HL-60/S4 treated with phorbol 12-myristate 13-acetate at 8.2 ng/mL for 4 days and 3 days (cell line): ENCODE data around the gene PKP3.
"Not testable (repeated sequence)": the region's sequence is repeated elsewhere in the genome, so short reads cannot be mapped to it uniquely, and the experiment has no call there.

Experiments
- in situ Hi-C: fragments of 300-500 bp; cut with MboI; formaldehyde crosslinking; loops from 2 replicates; pipeline ENCODE4 v1.15.0; 2022; ENCODE audit warnings: low sequenced_read_pairs

PKP3 gene

GRCh38 chr11:376531-377173, 17.4 kb upstream of the PKP3 start:
- in situ Hi-C loops = no loop called here

DNA sequence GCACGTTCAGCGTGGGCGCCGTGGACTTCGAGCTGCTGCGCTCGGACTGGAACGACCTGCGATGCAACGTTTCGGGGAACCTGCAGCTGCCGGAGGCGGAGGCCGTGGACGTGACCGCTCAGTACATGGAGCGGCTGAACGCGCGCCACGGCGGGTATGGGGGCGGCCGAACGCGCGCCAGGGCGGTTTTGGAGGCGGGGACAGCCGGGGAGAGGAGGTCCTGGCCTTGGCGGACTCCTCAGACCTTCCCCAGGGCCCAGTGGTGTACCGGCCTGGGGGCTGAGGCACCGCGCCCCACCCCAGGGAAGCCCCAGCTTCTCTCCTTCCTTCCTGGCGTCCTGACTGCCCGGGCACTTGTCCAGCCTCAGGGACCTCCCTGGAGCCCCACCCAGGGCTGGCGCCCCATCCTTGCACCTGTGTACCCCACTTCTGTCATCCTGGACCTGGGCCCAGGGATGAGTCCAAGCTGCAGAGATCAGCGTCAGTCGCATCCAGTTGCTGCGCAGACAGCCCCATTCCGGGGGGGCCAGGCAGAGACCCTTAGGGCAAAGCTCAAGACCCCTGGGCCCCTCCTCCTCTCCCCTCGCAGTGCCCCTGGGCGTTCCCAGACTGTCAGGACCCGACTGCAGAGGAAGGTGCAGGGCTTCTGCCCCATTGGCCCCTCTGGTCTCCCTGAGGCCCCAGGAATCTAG, 16.7 kb upstream of the PKP3 start:
- in situ Hi-C loops = no loop called here

DNA sequence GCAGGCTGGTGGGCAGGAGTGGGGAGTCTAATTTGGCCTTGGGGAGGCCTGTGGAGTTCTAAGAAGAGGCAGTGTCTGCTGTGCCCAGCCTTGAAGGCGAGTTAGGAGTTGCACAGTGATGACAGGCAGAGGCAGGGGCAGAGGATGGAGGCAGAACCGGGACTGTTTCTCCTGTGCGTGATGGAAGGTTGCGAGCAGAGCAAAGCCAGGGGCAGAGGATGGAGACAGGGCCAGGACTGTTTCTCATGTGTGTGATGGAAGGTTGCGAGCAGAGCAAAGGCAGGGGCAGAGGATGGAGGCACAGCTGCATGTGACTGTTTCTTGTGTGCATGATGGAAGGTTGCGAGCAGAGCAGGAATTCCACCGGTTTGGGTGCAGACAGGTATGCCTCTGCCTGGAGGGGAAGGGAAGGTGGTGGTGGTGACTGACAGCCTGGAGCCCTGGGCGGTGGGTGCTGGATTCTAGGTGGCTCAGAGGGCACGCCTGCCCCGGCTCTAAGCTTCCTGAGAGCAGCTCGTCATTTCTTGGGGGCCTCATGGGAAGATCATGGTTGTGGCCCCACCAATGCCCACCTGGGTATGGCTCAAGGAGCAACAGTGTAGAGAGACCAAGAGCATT, 16.0 kb upstream of the PKP3 start:
- in situ Hi-C loops = no loop called here

- in situ Hi-C loops = no loop called here
Observed at GRCh38 chr11:379205-380094, 14.6 kb upstream of the PKP3 start.

DNA sequence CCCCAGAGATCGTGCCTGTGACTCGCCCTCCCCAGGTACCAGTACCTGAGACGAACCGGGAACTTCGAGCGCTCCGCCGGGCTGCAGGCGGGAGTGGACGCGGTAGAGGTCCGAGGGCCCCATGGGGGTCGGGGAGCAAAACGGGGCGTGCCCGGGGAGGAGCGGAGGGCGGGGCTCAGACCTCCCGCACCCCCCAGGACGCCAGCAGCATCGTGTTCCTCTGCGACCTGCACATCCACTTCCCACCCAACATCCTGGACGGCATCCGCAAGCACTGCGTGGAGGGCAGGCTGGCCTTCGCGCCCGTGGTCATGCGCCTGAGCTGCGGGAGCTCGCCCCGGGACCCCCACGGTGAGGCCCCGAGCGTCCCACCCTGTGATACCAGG, 13.9 kb upstream of the PKP3 start:
- in situ Hi-C loops = no loop called here

DNA sequence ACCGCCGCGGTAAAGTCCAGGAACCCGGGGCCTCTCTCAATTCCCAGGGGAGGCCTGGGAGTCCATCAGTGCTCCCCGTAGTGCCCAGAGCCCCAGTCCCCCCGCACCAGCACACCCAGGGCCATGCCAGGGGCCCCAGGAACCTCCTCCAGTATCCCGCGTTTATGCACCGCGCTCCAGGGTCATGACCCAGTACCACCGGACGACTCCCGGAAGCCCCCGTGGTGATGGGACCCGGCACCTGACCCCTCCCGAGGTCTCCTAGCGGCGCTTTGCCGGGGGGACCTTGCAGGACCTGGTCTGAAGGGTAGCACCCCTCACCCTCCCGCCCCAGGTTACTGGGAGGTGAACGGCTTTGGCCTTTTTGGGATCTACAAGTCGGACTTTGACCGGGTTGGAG, 13.5 kb upstream of the PKP3 start:
- in situ Hi-C loops = no loop called here

GRCh38 chr11:380996-381395, 13.0 kb upstream of the PKP3 start:
- in situ Hi-C loops = no loop called here

GRCh38 chr11:381501-382072, 12.4 kb upstream of the PKP3 start:
- in situ Hi-C loops = no loop called here

DNA sequence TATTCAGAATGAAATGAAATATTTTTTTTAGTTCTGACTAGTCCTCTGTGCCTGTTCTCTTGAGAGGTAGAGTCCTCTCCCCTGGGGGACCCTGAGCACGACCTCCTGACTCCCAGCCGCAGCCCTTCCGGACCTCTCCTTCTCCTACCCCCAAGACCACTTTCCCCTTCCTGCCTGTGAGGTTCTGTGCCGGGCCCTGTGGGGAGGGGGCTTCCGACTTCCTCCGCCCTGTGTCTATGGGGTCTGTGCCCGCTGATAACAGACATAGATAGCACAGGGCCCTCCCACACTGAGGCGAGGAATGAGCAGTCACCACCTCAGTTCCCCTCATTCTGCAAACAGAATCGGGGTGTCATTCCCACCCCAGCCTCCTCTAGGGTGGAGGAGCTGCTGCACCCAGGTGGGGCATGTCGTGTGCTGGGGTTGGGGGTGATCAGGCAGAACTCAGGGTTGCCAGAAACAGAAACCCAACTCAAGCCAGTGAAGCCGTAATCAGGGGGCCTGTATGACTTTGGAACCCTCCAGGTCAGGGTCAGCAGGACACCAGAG, 11.9 kb upstream of the PKP3 start:
- in situ Hi-C loops = no loop called here

DNA sequence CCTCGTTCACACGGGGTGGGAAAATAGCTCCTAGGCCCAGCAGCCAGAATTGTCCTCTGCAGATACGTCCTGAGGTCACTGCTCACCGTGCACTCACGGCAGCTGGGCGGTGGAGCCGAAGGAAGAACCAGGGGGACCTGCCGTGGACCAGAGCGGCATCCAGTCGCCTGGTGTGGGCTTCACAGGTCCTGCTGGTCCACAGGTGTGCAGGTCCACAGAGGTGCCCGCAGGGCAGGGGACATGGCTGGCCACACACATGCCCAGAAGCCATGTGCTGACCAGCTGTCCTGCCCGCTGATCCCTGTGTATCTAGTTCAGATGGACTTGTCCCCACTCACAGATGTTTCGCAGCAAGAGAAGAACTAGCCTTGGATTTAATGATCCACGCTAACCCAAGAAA, 10.6 kb upstream of the PKP3 start:
- in situ Hi-C loops = no loop called here

DNA sequence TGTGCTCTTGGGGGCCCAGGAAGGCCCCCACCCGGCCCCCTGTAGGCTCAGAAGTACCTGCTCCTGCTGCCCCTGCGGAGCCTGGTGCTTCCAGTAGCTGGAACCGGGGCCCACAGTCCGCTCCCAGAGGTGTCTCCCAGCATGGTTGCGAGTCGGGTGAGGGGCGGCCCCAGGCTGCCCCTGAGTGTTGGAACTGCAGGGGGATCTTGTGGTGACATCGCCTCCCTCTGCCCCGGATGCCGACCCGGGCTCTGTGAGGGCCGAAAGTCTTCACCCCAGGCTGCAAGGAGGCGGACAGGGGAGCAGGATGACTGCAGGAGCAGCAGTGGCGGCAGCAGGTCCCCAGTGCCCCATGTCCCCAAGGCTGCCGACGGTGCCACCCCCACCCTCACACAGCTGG, 9.5 kb upstream of the PKP3 start:
- in situ Hi-C loops = no loop called here

DNA sequence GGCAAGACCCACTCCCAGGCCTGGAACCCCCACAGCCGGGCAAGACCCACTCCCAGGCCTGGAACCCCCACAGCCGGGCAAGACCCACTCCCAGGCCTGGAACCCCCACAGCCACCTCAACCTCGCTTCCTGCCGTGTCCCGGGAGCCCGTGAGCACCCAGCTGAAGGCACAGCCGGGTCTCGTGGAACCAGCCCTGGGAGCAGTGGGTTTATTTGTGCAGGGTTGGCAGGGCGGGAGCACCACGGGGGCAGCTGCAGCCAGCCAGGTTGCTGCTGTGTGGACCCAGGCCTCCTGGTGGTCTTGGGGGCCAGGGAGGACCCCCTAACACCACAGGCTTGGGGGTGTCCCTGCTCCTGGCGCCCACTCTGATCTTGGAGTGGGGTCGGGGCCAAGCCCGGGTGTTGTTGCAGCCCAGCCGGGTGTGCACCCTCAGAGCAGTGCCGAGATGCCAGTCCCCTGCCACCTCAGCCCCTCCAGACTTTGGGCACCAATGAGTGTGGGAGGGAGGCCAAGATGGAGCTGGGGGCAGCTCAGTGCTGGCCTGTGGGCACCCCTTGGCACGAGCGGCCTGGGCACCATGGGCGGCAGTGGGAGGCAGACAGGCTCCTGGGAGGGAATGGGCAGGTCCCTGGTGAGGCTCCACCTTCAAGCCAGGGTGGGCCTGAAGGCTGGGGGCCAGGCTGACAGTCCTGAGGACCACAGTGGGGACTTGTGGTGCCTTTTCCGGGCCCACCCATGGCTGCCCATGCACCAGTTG, 8.2 kb upstream of the PKP3 start:
- in situ Hi-C loops = no loop called here

DNA sequence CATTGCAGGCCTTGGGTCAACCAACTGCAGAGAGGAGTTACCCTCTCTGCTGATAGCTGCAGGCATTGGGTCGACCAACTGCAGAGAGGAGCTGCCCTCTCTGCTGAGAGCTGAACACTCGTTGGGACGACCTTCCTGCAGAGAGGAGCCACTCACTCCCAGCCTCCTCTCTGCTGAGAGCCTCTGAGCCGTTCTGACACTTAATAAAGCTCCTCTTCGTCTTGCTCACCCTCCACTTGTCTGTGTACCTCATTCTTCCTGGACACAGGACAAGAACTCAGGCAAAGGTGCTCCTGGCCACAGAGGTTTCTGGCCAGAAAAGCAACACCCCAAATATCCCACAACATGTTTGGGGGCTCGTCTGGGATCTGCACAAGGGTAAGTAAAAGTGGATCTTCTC, 7.5 kb upstream of the PKP3 start:
- in situ Hi-C loops = no loop called here

GRCh38 chr11:387193-387793, 6.7 kb upstream of the PKP3 start:
- in situ Hi-C loops = no loop called here

GRCh38 chr11:389369-389768, 4.6 kb upstream of the PKP3 start:
- in situ Hi-C loops = not testable (repeated sequence)

DNA sequence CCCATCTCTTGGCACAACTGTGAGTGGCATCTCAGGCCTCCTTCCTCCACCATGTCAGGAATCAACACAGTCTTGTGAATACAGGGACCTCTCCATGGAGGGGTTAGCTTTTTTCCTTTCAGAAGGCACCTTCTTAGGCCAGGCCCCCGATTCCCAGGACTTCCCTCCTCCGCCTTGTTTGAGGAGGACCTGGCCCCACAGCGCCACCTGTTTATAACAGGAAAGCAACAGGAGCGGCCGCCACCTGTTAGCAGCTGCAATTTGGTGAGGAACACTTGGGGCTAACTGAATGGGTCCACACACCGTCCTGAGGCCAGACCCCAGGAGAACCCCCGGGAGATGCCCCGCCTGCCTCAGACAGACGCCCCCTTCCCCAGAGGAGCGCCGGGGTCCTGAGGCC, 3.8 kb upstream of the PKP3 start:
- in situ Hi-C loops = no loop called here

DNA sequence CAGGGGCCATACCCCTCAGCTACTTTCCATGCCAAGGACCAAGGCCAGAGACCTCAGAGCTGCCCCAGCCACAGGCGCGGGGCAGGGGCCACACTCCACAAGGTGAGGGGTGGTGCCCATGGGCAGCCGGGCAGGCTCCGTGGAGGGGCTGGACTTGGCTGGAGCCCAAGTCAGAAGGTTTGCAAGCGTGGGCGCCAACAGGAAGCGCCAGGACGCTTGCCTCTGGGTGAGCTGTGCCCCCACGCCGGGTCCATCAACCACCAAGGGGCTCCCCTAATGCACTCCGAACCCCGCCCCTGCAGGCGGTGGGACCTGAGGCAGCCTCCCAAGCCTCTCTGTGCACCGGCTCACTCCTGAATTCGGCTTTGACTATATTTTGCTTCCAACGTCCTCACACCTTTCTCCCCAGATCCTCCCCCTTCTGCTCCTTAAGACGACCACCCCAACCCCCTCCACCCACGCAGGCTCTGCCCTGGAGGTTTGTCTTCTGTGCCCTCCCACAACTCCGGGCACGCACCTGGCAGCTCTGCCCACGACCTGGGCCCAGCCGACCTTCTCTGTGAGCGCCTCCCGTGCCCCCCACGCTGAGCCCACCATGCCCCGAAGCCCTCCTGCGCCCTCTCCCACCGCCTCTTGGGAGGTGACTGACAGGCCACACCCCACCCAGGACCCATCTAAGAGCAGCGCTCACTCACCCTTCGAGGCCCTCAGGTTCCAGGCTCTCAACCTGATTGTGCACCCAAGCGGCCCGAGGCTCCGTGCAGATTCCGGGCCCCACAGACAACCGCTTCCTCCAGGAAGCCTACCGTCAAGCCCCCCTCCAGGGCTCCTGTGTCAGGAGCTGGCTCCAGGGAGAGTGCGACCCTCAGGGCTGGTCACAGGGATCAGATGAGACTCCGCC, 2.6 kb upstream of the PKP3 start:
- in situ Hi-C loops = no loop called here

DNA sequence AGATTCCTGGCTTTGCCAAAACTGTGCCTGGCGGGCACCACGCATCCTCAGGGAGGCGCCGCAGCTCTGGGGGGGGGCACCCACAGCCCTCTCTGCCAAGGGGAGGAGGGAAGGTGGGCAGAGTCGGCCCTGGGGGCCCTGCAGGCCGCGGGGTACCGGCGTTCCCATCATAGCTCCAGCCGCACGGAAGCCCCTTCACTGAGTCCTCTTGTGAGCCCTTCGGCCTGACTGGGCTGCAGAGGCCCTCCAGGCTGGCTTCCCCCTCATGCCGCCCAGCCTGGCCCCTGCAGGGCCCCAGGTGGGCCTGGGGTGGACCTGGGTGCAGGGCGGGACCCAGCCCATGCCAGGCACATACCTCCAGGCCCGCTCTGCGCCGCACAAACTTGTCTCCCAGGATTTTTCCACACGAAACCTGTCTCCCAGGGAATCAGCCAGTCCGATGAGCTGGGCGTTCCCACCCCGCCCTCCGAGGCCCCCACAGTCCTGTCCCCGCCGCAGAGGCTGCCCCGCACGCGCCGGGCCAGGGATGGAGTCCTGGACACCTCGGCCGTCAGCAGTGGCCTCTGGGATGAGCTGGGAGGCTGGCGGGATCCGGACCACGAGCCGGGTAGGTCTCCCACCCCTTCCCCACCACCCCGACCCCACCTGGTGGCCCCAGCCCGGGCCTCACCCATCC, 1.8 kb upstream of the PKP3 start:
- in situ Hi-C loops = no loop called here
